WI38 (cell line): ENCODE measurements around the gene RAB11FIP2.

Experiments
- H3K4me3 ChIP-seq: 2 replicates; pipeline ENCODE4 v1.5.1; 2011; ENCODE audit warnings: low read depth, mild to moderate bottlenecking, control low read depth, low read length
- CTCF ChIP-seq: IDR thresholded peaks from 2 replicates; pipeline ENCODE4 v1.5.1; 2012; ENCODE audit warnings: low read depth, mild to moderate bottlenecking, control low read depth, low read length

The RAB11FIP2 gene

GRCh38 chr10:117997673-117998072 is 49.1 kb downstream of the RAB11FIP2 start:
- H3K4me3 ChIP-seq: no peak overlapping the region
- TF ChIP-seq CTCF: no peak

GRCh38 chr10:117996709-117997108 is 50.0 kb downstream of the RAB11FIP2 start:
- no peak for TF ChIP-seq CTCF
- H3K4me3 ChIP-seq: no peak overlapping the region

GRCh38 chr10:117994771-117995170 is 52.0 kb downstream of the RAB11FIP2 start:
- H3K4me3 ChIP-seq: no peak overlapping the region
- TF ChIP-seq CTCF: no peak

- H3K4me3 ChIP-seq: no peak overlapping the region
- no peak for TF ChIP-seq CTCF
Observed at GRCh38 chr10:117993166-117993565, 53.6 kb downstream of the RAB11FIP2 start.

GRCh38 chr10:117991701-117992100 is 55.0 kb downstream of the RAB11FIP2 start:
- no peak for TF ChIP-seq CTCF
- no peak overlapping the region for H3K4me3 ChIP-seq

- no peak overlapping the region for H3K4me3 ChIP-seq
- TF ChIP-seq CTCF: no peak
Observed at GRCh38 chr10:117989962-117990361, 56.8 kb downstream of the RAB11FIP2 start.

GRCh38 chr10:117988814-117989213 is 57.9 kb downstream of the RAB11FIP2 start:
- no peak for TF ChIP-seq CTCF
- no peak overlapping the region for H3K4me3 ChIP-seq
